ENCODE results near the gene GRAMD1A.
"Not testable (repeated sequence)": the region's sequence is repeated elsewhere in the genome, so short reads cannot be mapped to it uniquely, and the experiment has no call there.

Gene GRAMD1A

DNA sequence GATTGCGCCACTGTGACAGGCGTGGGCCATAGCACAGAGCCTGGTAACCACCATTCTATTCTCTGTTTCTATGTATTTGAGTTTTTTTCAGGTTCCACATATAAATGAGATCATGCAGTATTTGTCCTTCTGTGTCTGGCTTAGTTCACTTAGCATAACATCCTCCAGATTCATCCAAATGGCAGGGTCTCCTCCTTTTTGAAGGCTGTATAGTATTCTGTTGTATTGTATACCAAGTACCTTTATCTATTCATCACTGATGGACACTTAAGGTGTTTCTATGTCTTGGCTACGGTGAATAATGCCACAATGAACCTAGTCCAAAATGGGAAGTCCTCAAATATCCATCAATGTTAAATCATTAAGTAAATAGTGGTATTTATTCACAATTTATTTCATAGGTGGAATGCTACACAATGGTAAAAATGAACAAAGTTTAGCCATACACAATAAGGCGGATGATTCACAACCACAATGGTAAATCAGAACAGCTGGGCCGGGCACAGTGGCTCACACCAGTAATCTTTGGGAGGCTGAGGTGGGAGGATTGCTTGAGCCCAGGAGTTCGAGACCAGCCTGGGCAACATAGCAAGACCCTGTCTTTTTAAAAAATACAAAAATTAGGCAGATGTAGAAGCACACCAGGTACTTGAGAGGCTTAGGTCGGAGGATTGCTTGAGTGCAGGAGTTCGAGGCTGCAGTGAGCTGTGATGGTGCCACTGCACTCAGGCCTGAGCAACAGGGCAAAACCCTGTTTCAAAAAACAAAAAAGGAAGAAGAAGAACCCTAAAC is 8.4 kb upstream of the GRAMD1A start:
- peaks cover 19% of the 10 kb centered on the region for H3K27me3 Mint-ChIP-seq
- no peaks in the 10 kb centered on the region for H3K36me3 Mint-ChIP-seq
- no peak for ATAC-seq
- H3K4me3 Mint-ChIP-seq = no peak overlapping the region
- no peaks in the 10 kb centered on the region for H3K9me3 Mint-ChIP-seq
- peak overlapping the region; percentile 93 for H3K27ac Mint-ChIP-seq
- peaks cover 47% of the 10 kb centered on the region for H3K4me1 Mint-ChIP-seq

DNA sequence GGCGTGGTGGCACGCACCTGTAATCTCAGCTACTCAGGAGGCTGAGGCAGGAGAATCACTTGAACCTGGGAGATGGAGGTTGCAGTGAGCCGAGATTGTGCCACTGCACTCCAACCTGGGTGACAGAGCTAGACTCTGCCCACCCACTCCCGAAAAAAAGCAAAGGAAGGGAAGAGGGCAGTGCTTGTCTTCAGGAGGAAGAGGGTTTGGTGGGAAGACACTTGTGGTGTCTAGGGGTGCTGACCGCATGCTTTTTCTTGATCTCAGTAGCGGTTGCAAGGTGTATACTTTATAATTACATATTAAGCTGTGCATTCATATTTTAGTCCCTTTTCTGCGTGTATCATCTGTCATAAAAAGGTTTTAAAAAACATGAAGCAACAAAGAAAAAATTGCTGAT is 7.5 kb upstream of the GRAMD1A start:
- H3K27ac Mint-ChIP-seq = peak overlapping the region; percentile 93
- peaks cover 52% of the 10 kb centered on the region for H3K4me1 Mint-ChIP-seq
- not testable (repeated sequence) for H3K9me3 Mint-ChIP-seq, H3K36me3 Mint-ChIP-seq, H3K4me3 Mint-ChIP-seq, ATAC-seq
- peaks cover 19% of the 10 kb centered on the region for H3K27me3 Mint-ChIP-seq

DNA sequence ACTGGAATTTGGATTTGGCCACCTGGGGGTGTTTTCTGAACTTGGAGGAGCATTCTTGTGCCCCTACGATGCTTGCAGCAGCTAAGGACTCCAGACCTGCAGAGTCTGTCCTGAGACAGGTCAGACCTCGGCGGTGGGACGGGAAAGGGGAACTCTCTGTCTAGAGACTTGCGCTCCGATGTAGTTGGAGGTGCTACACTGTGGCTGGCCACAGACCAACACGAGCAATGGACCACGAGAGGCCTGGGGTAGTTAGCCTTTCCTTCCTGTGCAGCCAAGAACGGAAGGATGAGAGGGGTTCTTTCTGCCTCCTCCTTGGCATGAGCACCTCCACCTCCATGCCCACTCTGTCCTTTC is 5.9 kb upstream of the GRAMD1A start:
- Mint-ChIP-seq H3K27ac (peak overlapping the region; percentile 31), H3K4me1 (peaks cover 51% of the 10 kb centered on the region), H3K27me3 (peaks cover 19% of the 10 kb centered on the region), H3K36me3 (no peaks in the 10 kb centered on the region), H3K4me3 (no peak overlapping the region), H3K9me3 (no peaks in the 10 kb centered on the region)
- no peak for ATAC-seq

DNA sequence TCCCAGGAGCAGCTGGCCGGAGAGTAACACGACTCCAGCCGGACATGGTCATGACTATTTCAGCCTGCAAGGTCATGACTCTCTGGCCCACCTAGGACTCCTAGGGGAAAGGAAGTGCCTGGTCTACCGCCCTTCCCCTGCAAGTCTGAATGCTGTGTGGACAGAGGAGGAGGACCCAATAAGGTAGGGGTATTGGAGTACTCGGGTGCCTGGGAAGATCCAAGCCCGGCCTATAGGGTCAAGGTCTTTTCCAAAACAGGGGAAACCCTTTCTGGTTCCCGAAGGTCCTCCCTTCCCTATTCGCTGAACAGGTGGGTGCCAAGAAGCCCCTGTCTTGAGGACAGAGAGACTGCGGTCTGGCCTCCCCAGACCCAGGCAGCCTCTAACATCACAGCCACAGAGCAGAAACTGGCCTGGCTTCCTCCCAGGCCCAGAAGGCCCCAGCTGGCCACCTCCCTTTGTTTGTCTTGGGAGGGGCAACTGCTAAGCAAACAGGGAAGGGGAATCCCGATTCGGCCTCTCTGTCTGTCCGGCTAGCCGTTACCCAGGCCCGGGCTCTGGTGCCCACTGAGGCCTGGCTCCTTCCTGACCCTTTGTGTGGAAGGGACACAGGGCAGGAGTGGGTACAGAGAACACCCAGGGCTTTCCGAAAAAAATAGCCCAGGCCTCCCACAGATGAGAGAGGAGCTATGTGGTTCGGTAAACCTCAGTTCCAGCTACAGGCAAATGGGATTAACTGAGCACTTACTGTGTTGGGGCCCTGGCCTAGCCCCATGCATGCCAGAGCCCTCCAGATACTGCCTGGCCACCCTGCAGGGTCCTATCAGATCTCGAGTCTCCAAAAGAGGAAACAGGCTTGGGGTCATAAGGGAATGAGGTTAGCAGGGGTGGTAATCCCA is 5.2 kb upstream of the GRAMD1A start:
- ATAC-seq = no peak
- Mint-ChIP-seq H3K4me1 (peaks cover 48% of the 10 kb centered on the region), H3K9me3 (no peaks in the 10 kb centered on the region), H3K27me3 (peaks cover 19% of the 10 kb centered on the region), H3K27ac (peak overlapping the region; percentile 31), H3K4me3 (no peak overlapping the region), H3K36me3 (no peaks in the 10 kb centered on the region)

DNA sequence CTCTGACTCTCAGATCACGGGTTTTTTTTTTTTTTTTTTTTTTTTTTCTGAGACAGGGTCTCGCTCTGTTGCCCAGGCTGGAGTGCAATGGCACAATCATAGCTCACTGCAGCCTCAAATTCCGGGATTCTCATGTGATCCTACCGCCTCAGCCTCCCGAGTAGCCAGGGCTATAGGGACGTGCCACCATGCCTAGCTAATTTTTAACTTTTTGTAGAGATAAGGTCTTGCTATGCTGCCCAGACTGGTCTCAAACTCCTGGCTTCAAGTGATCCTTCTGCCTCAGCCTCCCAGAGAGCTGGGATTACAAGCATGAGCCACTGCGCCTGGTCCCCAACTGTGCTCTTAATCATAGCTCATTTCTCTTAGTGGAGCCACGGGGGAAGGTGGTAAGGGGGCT is 4.6 kb upstream of the GRAMD1A start:
- no peak overlapping the region for H3K27ac Mint-ChIP-seq
- H3K9me3 Mint-ChIP-seq = no peaks in the 10 kb centered on the region
- H3K4me1 Mint-ChIP-seq = peaks cover 41% of the 10 kb centered on the region
- no peak for ATAC-seq
- no peak overlapping the region for H3K4me3 Mint-ChIP-seq
- H3K27me3 Mint-ChIP-seq = peaks cover 19% of the 10 kb centered on the region
- H3K36me3 Mint-ChIP-seq = no peaks in the 10 kb centered on the region

DNA sequence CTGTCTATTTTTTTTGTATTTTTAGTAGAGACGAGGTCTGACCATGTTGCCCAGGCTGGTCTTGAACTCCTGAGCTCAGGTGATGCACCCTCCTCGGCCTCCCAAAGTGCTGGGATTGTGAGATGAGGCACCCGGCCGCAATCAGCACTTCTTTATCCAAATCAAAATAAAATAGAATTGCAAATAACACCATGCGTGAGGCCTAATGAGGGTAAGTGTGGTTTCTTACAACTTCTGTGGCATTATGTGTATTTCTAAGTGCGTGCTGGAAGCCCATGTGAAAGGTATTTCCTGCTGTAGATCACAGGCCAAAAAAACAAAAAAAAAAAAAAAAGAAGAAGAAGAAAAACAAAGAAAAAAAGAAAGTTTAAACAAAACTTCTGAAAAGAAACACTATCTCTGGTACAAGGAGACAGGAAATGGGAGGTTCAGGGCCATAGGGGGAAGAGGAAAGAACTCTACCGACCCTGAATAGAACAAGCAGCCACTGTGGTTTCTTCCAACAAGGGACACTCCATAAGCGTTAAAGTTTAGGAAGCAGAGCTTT is 3.0 kb upstream of the GRAMD1A start:
- Mint-ChIP-seq H3K9me3 (no peaks in the 10 kb centered on the region), H3K27me3 (peaks cover 14% of the 10 kb centered on the region), H3K36me3 (peaks cover 13% of the 10 kb centered on the region), H3K4me1 (peaks cover 46% of the 10 kb centered on the region), H3K27ac (peak overlapping the region; percentile 77), H3K4me3 (no peak overlapping the region)
- no peak for ATAC-seq

DNA sequence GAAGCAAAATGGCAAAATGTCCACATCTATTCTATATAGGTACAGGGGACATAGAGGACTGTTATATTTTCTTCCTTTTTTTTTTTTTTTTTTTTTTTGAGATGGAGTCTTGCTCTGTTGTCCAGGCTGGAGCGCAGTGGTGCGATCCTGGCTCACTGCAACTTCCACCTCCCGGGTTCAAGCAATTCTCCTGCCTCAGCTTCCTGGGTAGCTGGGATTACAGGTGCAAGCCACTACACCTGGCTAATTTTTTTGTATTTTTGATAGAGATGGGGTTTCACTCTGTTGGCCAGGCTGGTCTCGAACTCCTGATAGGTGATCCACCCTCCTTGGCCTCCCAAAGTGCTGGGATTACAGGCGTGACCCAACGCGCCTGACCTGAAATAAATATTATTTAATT is 1.9 kb upstream of the GRAMD1A start:
- Mint-ChIP-seq H3K36me3 (peaks cover 24% of the 10 kb centered on the region), H3K4me1 (peaks cover 57% of the 10 kb centered on the region), H3K27ac (peak overlapping the region; percentile 87), H3K27me3 (peaks cover 11% of the 10 kb centered on the region)
- not testable (repeated sequence) for H3K4me3 Mint-ChIP-seq, ATAC-seq, H3K9me3 Mint-ChIP-seq

DNA sequence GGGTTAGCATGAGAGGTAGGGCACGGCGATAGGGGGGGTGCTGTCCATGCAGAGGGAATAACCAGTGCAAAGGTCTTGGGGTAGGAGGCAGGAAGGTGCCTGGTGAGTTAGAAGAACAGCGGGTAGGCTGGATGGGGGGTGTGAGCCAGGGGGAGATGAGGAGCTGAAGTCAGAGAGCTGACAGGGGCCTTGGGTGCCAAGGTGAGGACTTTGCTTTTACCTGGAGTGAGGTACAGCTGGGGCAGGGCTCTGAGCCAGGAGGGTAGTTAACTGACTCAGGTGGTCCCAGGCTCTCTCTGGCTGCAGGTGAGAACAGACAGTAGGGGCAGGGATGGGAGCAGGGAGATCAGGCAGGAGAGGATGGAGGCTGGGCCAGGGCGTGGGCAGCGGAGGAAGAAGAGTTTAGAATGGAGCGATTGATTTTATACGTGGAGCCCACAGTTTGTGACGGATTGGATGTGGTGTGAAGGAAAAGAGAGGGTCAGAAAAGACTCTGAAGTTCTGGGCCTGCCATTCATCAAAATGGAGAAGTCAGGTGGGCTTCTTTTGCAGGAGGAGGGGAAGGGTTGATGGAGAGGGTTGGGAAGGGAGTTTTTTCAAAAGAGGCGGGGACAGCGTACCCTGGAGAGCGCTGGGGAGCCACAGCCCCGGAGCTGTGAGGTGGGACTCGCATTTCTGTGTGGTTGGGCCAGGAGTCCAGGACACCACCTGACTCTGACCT is 1.2 kb upstream of the GRAMD1A start:
- Mint-ChIP-seq H3K9me3 (no peaks in the 10 kb centered on the region), H3K4me1 (peaks cover 62% of the 10 kb centered on the region), H3K4me3 (peak overlapping the region; percentile 88), H3K27ac (peak overlapping the region; percentile 87), H3K36me3 (peaks cover 26% of the 10 kb centered on the region), H3K27me3 (peaks cover 5% of the 10 kb centered on the region)
- peak; percentile 46 for ATAC-seq

DNA sequence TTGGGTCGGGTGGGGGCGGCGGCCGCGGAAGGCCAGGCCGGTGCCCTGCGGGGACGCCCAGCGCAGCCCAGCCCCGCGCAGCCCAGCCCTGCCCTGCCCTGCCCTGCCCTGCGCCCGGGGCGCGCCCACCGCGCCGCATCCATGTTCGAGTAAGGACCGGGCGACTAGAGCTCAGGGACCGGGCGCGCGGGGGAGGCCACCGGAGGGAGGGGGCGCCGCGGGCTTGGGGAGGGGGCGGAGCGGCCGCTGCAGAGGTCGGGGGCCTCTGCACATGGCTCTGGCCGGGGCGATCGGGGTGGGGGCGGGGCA is 169 bp downstream of the GRAMD1A start:
- Mint-ChIP-seq H3K27me3 (no peaks in the 10 kb centered on the region), H3K9me3 (no peaks in the 10 kb centered on the region), H3K4me3 (peak overlapping the region; percentile 89), H3K27ac (peak overlapping the region; percentile 87), H3K4me1 (peaks cover 67% of the 10 kb centered on the region), H3K36me3 (peaks cover 34% of the 10 kb centered on the region)
- ATAC-seq = no peak

DNA sequence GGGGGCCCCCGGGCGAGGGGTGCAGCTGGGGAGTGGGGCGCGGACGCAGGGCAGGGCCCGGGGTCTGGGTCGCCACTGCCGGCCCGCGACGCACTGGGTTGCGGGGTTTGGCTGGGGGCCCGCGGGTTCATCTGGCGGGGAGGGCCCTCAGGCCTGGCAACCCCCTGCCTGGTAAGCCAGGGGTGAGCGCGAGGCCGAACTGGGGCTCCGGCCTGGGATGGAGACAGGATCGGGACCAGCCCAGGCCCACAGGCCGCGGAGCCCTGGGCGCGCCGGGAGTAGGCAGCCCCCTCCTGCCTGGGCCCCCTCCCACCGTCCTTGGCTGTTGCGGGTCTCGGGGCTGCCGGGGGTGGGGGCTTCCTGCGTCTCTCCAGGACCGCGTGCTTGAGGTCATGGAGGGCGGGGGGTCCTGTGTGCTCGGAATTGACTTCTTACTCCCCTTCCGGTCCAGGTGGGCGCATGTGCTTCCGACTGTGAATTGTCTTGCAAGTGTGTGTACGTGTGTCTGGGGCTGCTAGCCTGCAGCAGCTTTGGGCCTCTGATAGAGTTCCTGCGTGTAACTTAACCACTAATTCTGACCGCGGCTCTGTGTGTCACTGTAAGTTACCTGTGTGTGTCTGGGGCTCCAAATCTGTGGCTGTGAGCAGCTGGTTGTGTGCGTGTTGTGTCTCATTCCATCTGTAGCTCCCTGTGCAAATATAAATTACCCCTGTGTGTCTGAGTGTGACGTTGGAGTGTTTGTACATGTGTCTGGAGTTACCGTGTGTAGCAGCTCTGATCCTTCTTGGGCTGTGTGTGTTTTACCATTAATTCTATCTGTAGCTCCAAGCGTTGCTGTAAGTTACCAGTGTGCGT is 751 bp downstream of the GRAMD1A start:
- H3K27me3 Mint-ChIP-seq = no peaks in the 10 kb centered on the region
- peak overlapping the region; percentile 89 for H3K4me3 Mint-ChIP-seq
- H3K36me3 Mint-ChIP-seq = peaks cover 40% of the 10 kb centered on the region
- H3K4me1 Mint-ChIP-seq = peaks cover 70% of the 10 kb centered on the region
- no peaks in the 10 kb centered on the region for H3K9me3 Mint-ChIP-seq
- ATAC-seq = peak; percentile 17
- H3K27ac Mint-ChIP-seq = peak overlapping the region; percentile 87

DNA sequence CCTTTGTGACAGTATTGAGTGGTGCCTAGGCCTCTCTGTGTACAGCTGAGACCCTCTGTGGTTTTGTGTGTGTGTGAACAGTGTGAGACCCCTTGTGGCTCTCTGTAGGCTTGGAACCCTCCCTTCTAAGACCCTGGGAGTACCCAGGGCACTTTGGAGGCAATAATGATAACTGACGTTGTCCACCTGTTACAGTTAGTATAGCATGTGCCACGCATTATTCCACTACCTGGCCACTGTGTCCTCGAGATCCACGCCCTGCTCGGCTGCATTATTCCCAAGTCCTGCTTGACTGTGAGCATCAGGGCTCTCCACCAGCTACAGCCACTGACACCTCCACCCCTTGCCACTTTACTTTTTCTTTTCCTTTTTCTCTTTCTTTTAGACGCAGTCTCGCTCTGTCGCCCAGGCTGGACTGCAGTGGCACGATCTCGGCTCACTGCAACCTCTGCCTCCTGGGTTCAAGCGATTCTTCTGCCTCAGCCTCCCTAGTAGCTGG is 2.0 kb downstream of the GRAMD1A start:
- H3K36me3 Mint-ChIP-seq = peaks cover 49% of the 10 kb centered on the region
- H3K4me3 Mint-ChIP-seq = peak overlapping the region; percentile 89
- no peaks in the 10 kb centered on the region for H3K9me3 Mint-ChIP-seq
- peaks cover 74% of the 10 kb centered on the region for H3K4me1 Mint-ChIP-seq
- no peaks in the 10 kb centered on the region for H3K27me3 Mint-ChIP-seq
- peak overlapping the region; percentile 87 for H3K27ac Mint-ChIP-seq
- no peak for ATAC-seq

DNA sequence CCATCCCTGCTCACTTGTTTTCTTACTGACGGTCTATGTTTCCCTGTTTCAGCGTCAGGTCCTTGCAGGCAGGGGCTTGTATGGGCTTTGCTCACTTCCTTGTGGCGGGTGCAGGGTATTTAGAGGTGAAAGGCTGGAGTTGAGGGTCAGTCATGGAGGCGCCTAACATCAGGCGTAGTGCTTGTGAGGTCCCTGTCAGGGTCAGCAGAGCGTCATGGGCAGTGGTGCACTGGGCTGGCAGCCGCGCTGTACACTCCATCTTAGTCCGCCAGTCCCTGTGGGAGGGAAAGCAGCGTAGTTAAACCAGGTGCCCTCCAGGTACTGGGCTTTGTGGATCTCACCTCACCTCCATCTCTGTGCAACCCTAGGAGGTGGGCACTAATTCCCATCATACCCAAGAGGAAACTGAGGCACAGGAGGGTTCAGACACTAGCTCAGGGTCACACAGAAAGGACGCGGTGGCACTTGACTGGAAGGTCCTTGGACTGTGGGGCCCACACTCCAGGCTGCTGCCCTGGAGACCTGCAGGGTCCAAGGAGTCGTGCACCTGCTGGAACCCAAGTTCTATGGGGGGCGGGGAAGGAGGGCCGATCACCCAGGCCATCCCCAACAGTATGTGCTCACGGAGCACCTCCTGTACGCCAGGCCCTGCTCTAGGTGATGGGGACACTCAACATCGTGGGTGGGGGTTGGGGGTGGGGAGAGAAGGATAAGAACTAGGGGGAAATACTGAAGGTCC is 4.6 kb downstream of the GRAMD1A start:
- H3K4me3 Mint-ChIP-seq = no peak overlapping the region
- H3K9me3 Mint-ChIP-seq = no peaks in the 10 kb centered on the region
- peaks cover 56% of the 10 kb centered on the region for H3K4me1 Mint-ChIP-seq
- H3K27ac Mint-ChIP-seq = no peak overlapping the region
- no peak for ATAC-seq
- peaks cover 51% of the 10 kb centered on the region for H3K36me3 Mint-ChIP-seq
- H3K27me3 Mint-ChIP-seq = no peaks in the 10 kb centered on the region

DNA sequence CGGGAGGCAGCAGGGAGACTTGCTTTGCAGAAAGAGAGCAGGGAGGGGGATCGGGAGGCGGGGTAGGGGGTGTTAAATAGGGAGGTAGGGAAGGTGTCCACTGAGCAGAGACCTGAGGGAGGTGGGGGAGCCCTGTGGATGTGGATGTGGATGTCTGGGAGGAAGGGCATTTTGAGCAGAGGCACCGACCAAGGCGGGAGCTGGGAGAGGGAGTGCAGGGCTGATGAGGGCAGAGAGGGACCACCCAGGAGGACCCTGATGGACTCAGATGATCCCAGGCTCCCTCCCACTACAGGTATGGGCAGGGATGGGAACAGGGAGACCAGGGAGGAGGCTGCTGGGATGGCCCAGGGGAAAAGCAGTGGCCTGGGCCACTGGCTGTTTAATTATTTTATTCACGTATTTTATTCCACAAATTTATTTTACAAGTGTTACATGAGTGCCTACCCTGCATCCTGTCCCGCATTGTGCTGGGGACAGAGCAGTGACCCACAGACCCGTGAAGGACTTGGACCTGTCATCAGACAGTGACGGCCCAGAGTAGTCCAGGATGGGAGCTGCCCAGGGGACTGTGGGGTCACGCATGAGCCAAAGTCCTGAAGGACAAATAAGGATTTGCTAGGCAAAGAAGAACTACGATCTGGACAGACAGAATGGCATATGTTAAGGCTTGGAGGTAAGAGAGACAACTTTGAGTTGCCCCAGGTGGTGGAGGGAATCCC is 5.3 kb downstream of the GRAMD1A start:
- Mint-ChIP-seq H3K27me3 (no peaks in the 10 kb centered on the region), H3K27ac (no peak overlapping the region), H3K9me3 (no peaks in the 10 kb centered on the region), H3K36me3 (peaks cover 58% of the 10 kb centered on the region), H3K4me1 (peaks cover 59% of the 10 kb centered on the region), H3K4me3 (no peak overlapping the region)
- no peak for ATAC-seq
